Esophagus mucosa (tissue), 1 donor: ENCODE results near the gene SPSB4. TPM values are rescaled to one million over a fixed set of nuclear protein-coding genes. Genes with fewer than 3 reads are reported as not detected.
A peak's percentile ranks its signal among the peaks of the same experiment; 100 is the strongest.

Experiments used
- ATAC-seq: fragments of 200-7000 bp; cut with Tn5 transposase; one replicate; pipeline ENCODE4 v1.9.1; 2020
- total RNA-seq: library from RNA; stranded (reverse); gene quantifications from one replicate; pipeline ENCODE4 v1.2.4, GENCODE V29; 2023
- donor health status: DM: yes; HTN: yes; CAD: no.

SPSB4 gene
- total RNA-seq, 1 donor from 2014 or later = not detected

- ATAC-seq = peak; percentile 50
Measured at GRCh38 chr3:141076036-141076773, 25.1 kb downstream of the SPSB4 start.

GRCh38 chr3:141076797-141077571 is 25.8 kb downstream of the SPSB4 start:
- ATAC-seq = no peak

- ATAC-seq = peak; percentile 26
Measured at GRCh38 chr3:141077631-141078030, 26.5 kb downstream of the SPSB4 start.

GRCh38 chr3:141078200-141078599 is 27.1 kb downstream of the SPSB4 start:
- ATAC-seq = no peak

- ATAC-seq = no peak
Measured at GRCh38 chr3:141080431-141080830, 29.3 kb downstream of the SPSB4 start.

- ATAC-seq = no peak
Measured at GRCh38 chr3:141081141-141081795, 30.1 kb downstream of the SPSB4 start.

- ATAC-seq = no peak
Measured at GRCh38 chr3:141082064-141082463, 30.9 kb downstream of the SPSB4 start.

- no peak for ATAC-seq
Measured at GRCh38 chr3:141083226-141083625, 32.1 kb downstream of the SPSB4 start.

GRCh38 chr3:141083836-141084649 is 32.9 kb downstream of the SPSB4 start:
- ATAC-seq = no peak

- no peak for ATAC-seq
Measured at GRCh38 chr3:141085343-141086070, 34.4 kb downstream of the SPSB4 start.

- ATAC-seq = no peak
Measured at GRCh38 chr3:141086188-141086587, 35.0 kb downstream of the SPSB4 start.

GRCh38 chr3:141087076-141087777 is 36.1 kb downstream of the SPSB4 start:
- ATAC-seq = no peak

GRCh38 chr3:141087778-141088130 is 36.6 kb downstream of the SPSB4 start:
- no peak for ATAC-seq

- no peak for ATAC-seq
Measured at GRCh38 chr3:141089339-141090152, 38.4 kb downstream of the SPSB4 start.

- no peak for ATAC-seq
Measured at GRCh38 chr3:141091426-141091825, 40.3 kb downstream of the SPSB4 start.

GRCh38 chr3:141092663-141093062 is 41.5 kb downstream of the SPSB4 start:
- ATAC-seq = no peak

GRCh38 chr3:141093397-141093796 is 42.2 kb downstream of the SPSB4 start:
- peak; percentile 41 for ATAC-seq

- ATAC-seq = peak; percentile 72
Measured at GRCh38 chr3:141093971-141094684, 43.0 kb downstream of the SPSB4 start.

GRCh38 chr3:141094790-141095545 is 43.8 kb downstream of the SPSB4 start:
- ATAC-seq = peak; percentile 34
